ENCODE results near the gene AGBL4.

GRCh38 chr1:48953617-48954016 is 1070.1 kb downstream of the AGBL4 start:
- TF ChIP-seq CTCF (IDR thresholded peaks at IDR 0.05) (no peak), POLR2A (IDR thresholded peaks at IDR 0.05) (no peak)
